Measurements from ENCODE around the gene FBXW8. TPM values are rescaled to one million over a fixed set of nuclear protein-coding genes. Genes with fewer than 3 reads are reported as not detected.

FBXW8 gene
- total and polyA plus RNA-seq, 2 donors from 2014 or later = 3.3 to 20.3 TPM

DNA sequence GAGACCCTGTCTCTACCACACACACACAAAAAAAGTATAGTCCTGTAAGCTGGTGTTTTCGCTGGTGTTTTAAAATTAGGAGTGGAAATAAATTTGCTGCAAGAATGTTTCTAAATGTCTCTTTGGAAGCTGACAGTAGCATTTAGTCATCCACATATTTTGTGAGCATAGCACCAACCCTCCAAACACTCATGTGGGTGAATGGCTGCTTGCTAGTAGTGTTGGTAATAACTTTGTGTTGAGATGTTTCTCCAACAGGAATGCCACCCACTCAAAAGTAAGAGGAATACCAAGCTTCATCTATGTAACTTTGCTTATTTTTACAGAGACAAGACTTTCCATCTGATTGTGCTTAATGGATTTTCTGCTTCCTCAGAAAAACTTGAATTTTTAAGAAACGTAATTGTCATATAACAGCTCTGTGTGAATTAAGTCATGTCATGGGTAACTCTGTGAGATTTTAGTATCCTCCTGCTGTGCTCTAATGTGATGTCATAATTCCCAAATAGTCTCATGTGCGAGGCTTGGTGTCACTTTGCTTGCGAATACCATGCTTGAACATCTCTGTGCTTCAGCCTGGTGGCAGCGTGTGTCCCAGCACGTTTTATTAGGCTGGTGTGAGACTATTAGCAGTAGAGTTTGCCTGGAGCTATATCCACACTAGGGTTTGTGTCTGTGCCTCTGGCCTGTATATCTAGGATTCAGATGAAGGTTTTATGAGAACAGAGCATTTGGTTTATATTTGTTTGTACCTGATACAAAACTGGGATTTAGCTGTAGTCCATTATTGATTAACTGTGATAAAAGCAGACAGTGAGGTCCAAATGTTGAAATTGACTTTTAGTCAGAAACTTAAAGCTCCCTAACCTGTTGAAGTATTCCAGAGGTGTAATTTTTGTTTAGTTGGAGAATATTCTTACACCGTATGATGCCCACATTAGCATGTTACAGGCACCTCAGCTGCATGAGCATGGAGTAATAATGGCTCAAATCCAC, 80.5 kb downstream of the FBXW8 start:
- Histone ChIP-seq H3K27me3 (ENCODE audit: control insufficient read depth, insufficient read depth, low read length) (no peaks in the 10 kb centered on the region), H3K27ac (ENCODE audit: low read depth in 2 of 2, low read length in 2 of 2) (no peak overlapping the region), H3K36me3 (ENCODE audit: control insufficient read depth in 2 of 3, insufficient read depth in 3 of 3, low read length in 3 of 3) (peaks cover 0 to 5% (median 2%) of the 10 kb centered on the region in 3 donors), H3K4me3 (ENCODE audit: low read length in 3 of 3) (no peak overlapping the region), H3K4me1 (ENCODE audit: control insufficient read depth in 2 of 3, insufficient read depth in 2 of 3, low read depth in 1 of 3, low read length in 3 of 3) (no peaks in the 10 kb centered on the region), H3K9ac (ENCODE audit: low read length in 3 of 3) (no peak overlapping the region), H3K9me3 (ENCODE audit: control insufficient read depth in 2 of 3, insufficient read depth in 1 of 3, low read length in 3 of 3) (no peaks in the 10 kb centered on the region)
- intact Hi-C loops (cut with DNase I) = no loop called here
- DNase-seq (no peak), FAIRE-seq (no peak)
- TF ChIP-seq, protein P1, sequence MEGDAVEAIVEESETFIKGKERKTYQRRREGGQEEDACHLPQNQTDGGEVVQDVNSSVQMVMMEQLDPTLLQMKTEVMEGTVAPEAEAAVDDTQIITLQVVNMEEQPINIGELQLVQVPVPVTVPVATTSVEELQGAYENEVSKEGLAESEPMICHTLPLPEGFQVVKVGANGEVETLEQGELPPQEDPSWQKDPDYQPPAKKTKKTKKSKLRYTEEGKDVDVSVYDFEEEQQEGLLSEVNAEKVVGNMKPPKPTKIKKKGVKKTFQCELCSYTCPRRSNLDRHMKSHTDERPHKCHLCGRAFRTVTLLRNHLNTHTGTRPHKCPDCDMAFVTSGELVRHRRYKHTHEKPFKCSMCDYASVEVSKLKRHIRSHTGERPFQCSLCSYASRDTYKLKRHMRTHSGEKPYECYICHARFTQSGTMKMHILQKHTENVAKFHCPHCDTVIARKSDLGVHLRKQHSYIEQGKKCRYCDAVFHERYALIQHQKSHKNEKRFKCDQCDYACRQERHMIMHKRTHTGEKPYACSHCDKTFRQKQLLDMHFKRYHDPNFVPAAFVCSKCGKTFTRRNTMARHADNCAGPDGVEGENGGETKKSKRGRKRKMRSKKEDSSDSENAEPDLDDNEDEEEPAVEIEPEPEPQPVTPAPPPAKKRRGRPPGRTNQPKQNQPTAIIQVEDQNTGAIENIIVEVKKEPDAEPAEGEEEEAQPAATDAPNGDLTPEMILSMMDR (IDR thresholded peaks at IDR 0.05; ENCODE audit: borderline replicate concordance, extremely low read depth, insufficient read depth) = no peak

DNA sequence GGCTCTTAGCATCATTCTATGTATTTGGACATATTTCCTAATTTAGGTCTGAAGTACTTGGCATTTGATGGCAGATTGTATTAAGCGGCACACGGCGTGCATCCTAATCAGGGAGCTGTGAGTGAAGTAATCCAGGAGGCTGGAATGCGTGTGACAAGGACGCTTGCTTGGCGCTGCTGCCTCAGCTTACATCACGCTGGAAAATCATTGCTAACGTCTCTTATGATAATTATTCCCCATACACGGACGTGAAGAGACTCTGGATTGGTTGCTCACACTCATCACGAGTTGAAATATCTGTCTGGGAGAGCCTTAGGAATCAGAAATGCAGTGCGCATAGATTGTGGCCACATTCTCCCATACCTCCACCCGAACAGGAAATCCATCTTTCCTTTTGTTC, 85.3 kb downstream of the FBXW8 start:
- Histone ChIP-seq H3K27me3 (ENCODE audit: control insufficient read depth, insufficient read depth, low read length) (no peaks in the 10 kb centered on the region), H3K9me3 (ENCODE audit: control insufficient read depth in 2 of 3, insufficient read depth in 1 of 3, low read length in 3 of 3) (no peaks in the 10 kb centered on the region), H3K9ac (ENCODE audit: low read length in 3 of 3) (no peak overlapping the region), H3K27ac (ENCODE audit: low read depth in 2 of 2, low read length in 2 of 2) (no peak overlapping the region), H3K36me3 (ENCODE audit: control insufficient read depth in 2 of 3, insufficient read depth in 3 of 3, low read length in 3 of 3) (peaks cover 0 to 2% (median 0%) of the 10 kb centered on the region in 3 donors), H3K4me1 (ENCODE audit: control insufficient read depth in 2 of 3, insufficient read depth in 2 of 3, low read depth in 1 of 3, low read length in 3 of 3) (no peaks in the 10 kb centered on the region), H3K4me3 (ENCODE audit: low read length in 3 of 3) (no peak overlapping the region)
- no peak for FAIRE-seq
- intact Hi-C loops (cut with DNase I) = no loop called here
- no peak for DNase-seq
- TF ChIP-seq, protein P1 (IDR thresholded peaks at IDR 0.05; ENCODE audit: borderline replicate concordance, extremely low read depth, insufficient read depth) = no peak

DNA sequence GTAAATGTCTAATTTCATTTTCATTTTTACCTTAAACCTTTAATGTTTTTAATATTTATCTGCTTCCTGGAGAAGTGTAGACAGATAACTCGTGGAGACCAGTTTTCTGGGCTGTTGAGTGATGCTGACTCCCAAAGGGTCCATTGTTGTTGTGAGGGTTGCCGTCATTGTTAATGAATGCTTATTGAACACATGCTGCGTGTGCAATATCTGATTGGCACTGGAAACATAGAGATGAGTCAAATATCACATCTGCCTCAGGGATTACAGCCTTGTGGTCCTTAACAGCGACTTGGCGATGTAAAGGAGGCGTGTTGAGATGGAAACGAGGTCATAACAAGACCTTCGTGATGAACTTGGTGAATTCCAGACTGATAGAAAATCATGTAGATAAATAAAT, 85.9 kb downstream of the FBXW8 start:
- no peak for FAIRE-seq
- H3K4me3 ChIP-seq (ENCODE audit: low read length in 3 of 3) = no peak overlapping the region
- no peak for DNase-seq
- no peaks in the 10 kb centered on the region for H3K4me1 ChIP-seq (ENCODE audit: control insufficient read depth in 2 of 3, insufficient read depth in 2 of 3, low read depth in 1 of 3, low read length in 3 of 3)
- no peak overlapping the region for H3K27ac ChIP-seq (ENCODE audit: low read depth in 2 of 2, low read length in 2 of 2)
- intact Hi-C loops (cut with DNase I) = no loop called here
- TF ChIP-seq, protein P1 (IDR thresholded peaks at IDR 0.05; ENCODE audit: borderline replicate concordance, extremely low read depth, insufficient read depth) = no peak
- peaks cover 0 to 2% (median 0%) of the 10 kb centered on the region in 3 donors for H3K36me3 ChIP-seq (ENCODE audit: control insufficient read depth in 2 of 3, insufficient read depth in 3 of 3, low read length in 3 of 3)
- H3K9ac ChIP-seq (ENCODE audit: low read length in 3 of 3) = no peak overlapping the region
- H3K27me3 ChIP-seq (ENCODE audit: control insufficient read depth, insufficient read depth, low read length) = no peaks in the 10 kb centered on the region
- no peaks in the 10 kb centered on the region for H3K9me3 ChIP-seq (ENCODE audit: control insufficient read depth in 2 of 3, insufficient read depth in 1 of 3, low read length in 3 of 3)

All from kidney (tissue), 14 donors.